HEK293 (cell line): Measurements from ENCODE around the gene PIN4.

Experiments
- BCL6B ChIP-seq: fragments of 450-650 bp; formaldehyde crosslinking; IDR thresholded peaks from 2 replicates; pipeline ENCODE4 v1.5.1; 2017; ENCODE audit warnings: missing biosample characterization, missing genetic modification characterization
- GLIS2 ChIP-seq: fragments of 450-650 bp; formaldehyde crosslinking; IDR thresholded peaks from 2 replicates; pipeline ENCODE4 v1.5.1; 2016; ENCODE audit warnings: missing biosample characterization, missing genetic modification characterization
- MYNN ChIP-seq: fragments of 450-650 bp; formaldehyde crosslinking; IDR thresholded peaks from 2 replicates; pipeline ENCODE4 v1.5.1; 2016; ENCODE audit warnings: missing biosample characterization, missing genetic modification characterization, borderline replicate concordance
- PBX3 ChIP-seq: sonication (generic); formaldehyde crosslinking; IDR thresholded peaks from 2 replicates; pipeline ENCODE4 v1.8.1; 2022; ENCODE audit warnings: mild to moderate bottlenecking, moderate library complexity, missing genetic modification reagents
- WT1 ChIP-seq: fragments of 450-650 bp; formaldehyde crosslinking; IDR thresholded peaks from 2 replicates; pipeline ENCODE4 v1.5.1; 2016; ENCODE audit warnings: missing biosample characterization, missing genetic modification characterization
- ZBTB49 ChIP-seq: fragments of 450-650 bp; formaldehyde crosslinking; IDR thresholded peaks from 2 replicates; pipeline ENCODE4 v1.5.1; 2016; ENCODE audit warnings: missing biosample characterization, missing genetic modification characterization, low read depth
- ZFP37 ChIP-seq: fragments of 450-650 bp; formaldehyde crosslinking; IDR thresholded peaks from 2 replicates; pipeline ENCODE4 v1.5.1; 2016; ENCODE audit warnings: missing biosample characterization, missing genetic modification characterization
- ZNF10 ChIP-seq: fragments of 450-650 bp; formaldehyde crosslinking; IDR thresholded peaks from 2 replicates; pipeline ENCODE4 v1.5.1; 2017; ENCODE audit warnings: missing biosample characterization, missing genetic modification characterization
- ZNF121 ChIP-seq: fragments of 450-650 bp; formaldehyde crosslinking; IDR thresholded peaks from 2 replicates; pipeline ENCODE4 v1.5.1; 2016; ENCODE audit warnings: missing biosample characterization, missing genetic modification characterization
- ZNF132 ChIP-seq: fragments of 450-650 bp; formaldehyde crosslinking; IDR thresholded peaks from 2 replicates; pipeline ENCODE4 v1.5.1; 2017; ENCODE audit warnings: missing biosample characterization, missing genetic modification characterization, borderline replicate concordance
- ZNF239 ChIP-seq: fragments of 450-650 bp; formaldehyde crosslinking; IDR thresholded peaks from 2 replicates; pipeline ENCODE4 v1.5.1; 2016; ENCODE audit warnings: missing biosample characterization, missing genetic modification characterization
- ZNF324 ChIP-seq: fragments of 450-650 bp; formaldehyde crosslinking; IDR thresholded peaks from 2 replicates; pipeline ENCODE4 v1.5.1; 2016; ENCODE audit warnings: missing biosample characterization, missing genetic modification characterization
- ZNF362 ChIP-seq: fragments of 450-650 bp; formaldehyde crosslinking; IDR thresholded peaks from 2 replicates; pipeline ENCODE4 v1.5.1; 2016; ENCODE audit warnings: missing biosample characterization, missing genetic modification characterization
- ZNF501 ChIP-seq: fragments of 450-650 bp; formaldehyde crosslinking; IDR thresholded peaks from 2 replicates; pipeline ENCODE4 v1.5.1; 2016; ENCODE audit warnings: missing biosample characterization, missing genetic modification characterization
- ZNF510 ChIP-seq: fragments of 450-650 bp; formaldehyde crosslinking; IDR thresholded peaks from 2 replicates; pipeline ENCODE4 v1.5.1; 2018; ENCODE audit warnings: mild to moderate bottlenecking, missing genetic modification characterization, missing biosample characterization; ENCODE audit not compliant: insufficient replicate concordance
- ZNF521 ChIP-seq: fragments of 450-650 bp; formaldehyde crosslinking; IDR thresholded peaks from 2 replicates; pipeline ENCODE4 v1.5.1; 2017; ENCODE audit warnings: missing biosample characterization, mild to moderate bottlenecking, missing genetic modification characterization
- ZNF529 ChIP-seq: fragments of 450-650 bp; formaldehyde crosslinking; IDR thresholded peaks from 2 replicates; pipeline ENCODE4 v1.5.1; 2017; ENCODE audit warnings: missing genetic modification characterization, missing biosample characterization; ENCODE audit not compliant: insufficient replicate concordance
- ZNF530 ChIP-seq: fragments of 450-650 bp; formaldehyde crosslinking; IDR thresholded peaks from 2 replicates; pipeline ENCODE4 v1.5.1; 2016; ENCODE audit warnings: low read depth, missing biosample characterization, missing genetic modification characterization
- ZNF560 ChIP-seq: fragments of 450-650 bp; formaldehyde crosslinking; IDR thresholded peaks from 2 replicates; pipeline ENCODE4 v1.5.1; 2017; ENCODE audit warnings: missing biosample characterization, missing genetic modification characterization, borderline replicate concordance
- ZNF561 ChIP-seq: fragments of 450-650 bp; IDR thresholded peaks from 2 replicates; pipeline ENCODE4 v1.5.1; 2018; ENCODE audit warnings: missing biosample characterization, missing genetic modification characterization, borderline replicate concordance
- ZNF571 ChIP-seq: fragments of 450-650 bp; formaldehyde crosslinking; IDR thresholded peaks from 2 replicates; pipeline ENCODE4 v1.5.0; 2017; ENCODE audit warnings: missing biosample characterization, missing genetic modification characterization
- ZNF580 ChIP-seq: fragments of 450-650 bp; formaldehyde crosslinking; IDR thresholded peaks from 2 replicates; pipeline ENCODE4 v1.5.1; 2016; ENCODE audit warnings: missing biosample characterization, missing genetic modification characterization
- ZNF610 ChIP-seq: fragments of 450-650 bp; formaldehyde crosslinking; IDR thresholded peaks from 2 replicates; pipeline ENCODE4 v1.5.1; 2016; ENCODE audit warnings: missing biosample characterization, missing genetic modification characterization, borderline replicate concordance
- ZNF623 ChIP-seq: fragments of 450-650 bp; formaldehyde crosslinking; IDR thresholded peaks from 2 replicates; pipeline ENCODE4 v1.5.1; 2016; ENCODE audit warnings: missing biosample characterization, missing genetic modification characterization
- ZNF791 ChIP-seq: fragments of 450-650 bp; formaldehyde crosslinking; IDR thresholded peaks from 2 replicates; pipeline ENCODE4 v1.5.1; 2016; ENCODE audit warnings: missing biosample characterization, missing genetic modification characterization
- ZNF837 ChIP-seq: fragments of 450-650 bp; formaldehyde crosslinking; IDR thresholded peaks from 2 replicates; pipeline ENCODE4 v1.5.1; 2016; ENCODE audit warnings: missing biosample characterization, missing genetic modification characterization
- ZSCAN30 ChIP-seq: fragments of 450-650 bp; IDR thresholded peaks from 2 replicates; pipeline ENCODE4 v1.5.1; 2018; ENCODE audit warnings: missing biosample characterization, mild to moderate bottlenecking, missing genetic modification characterization, moderate library complexity
- TF ChIP-seq, protein P1 (sequence below): fragments of 450-650 bp; formaldehyde crosslinking; IDR thresholded peaks from 2 replicates; pipeline ENCODE4 v1.5.1; 2016; ENCODE audit warnings: missing biosample characterization, missing genetic modification characterization
- TF ChIP-seq, protein P2 (sequence below): fragments of 450-650 bp; formaldehyde crosslinking; IDR thresholded peaks from 2 replicates; pipeline ENCODE4 v1.5.1; 2016; ENCODE audit warnings: missing biosample characterization, missing genetic modification characterization

Gene PIN4

DNA sequence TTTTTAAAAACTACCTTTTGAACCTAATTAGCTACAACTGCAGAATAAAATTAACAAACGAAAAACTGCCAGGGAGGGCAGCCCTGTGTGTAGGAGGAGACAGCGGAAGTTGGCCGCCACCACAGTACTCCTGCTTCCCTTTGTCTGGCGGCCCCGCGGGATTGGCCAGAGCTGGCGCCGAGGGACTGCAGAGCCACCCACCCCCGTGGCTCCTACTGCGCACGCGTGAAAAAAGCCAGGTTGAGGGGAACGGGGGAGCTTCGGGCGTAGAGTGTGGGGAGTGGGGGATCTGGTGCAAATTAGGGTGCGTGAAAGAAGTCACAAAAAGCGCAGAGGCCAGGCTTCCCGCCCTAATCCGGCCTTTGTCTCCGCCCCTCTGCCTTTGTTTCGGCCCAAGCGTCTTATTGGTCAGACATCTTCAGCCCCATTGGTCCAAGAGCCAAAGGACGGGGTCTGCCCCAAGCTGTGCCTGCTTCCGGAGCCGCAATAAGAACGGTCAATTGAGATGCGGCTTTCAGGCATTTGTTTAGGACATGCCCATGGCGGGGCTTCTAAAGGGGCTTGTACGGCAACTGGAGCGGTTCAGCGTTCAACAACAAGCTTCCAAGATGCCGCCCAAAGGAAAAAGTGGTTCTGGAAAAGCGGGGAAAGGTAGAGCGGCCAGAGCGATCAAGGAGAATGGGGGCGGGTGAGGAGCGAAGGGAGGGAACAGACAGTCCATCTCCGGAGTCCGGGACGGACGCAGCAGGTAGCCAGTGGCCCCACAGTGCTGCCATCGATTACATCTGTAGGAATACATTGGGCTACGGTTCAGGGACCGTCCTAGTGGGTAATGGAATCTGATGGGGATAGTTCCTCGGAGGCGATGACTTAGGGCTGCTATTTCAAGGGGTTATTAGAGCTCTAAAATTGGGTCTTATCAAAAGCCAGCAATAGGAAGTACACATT, at the start of gene PIN4 (continued):
- TF ChIP-seq MYNN (tag by site-specific recombination) (no peak), ZNF239 (tag by site-specific recombination) (no peak), ZNF324 (tag by site-specific recombination) (0 out of 2 replicates have a peak, but pooled peaks have one; percentile 34), BCL6B (tag by site-specific recombination) (no peak), ZNF10 (tag by site-specific recombination) (peak; percentile 54; the same call in 1 of the 2 replicates), GLIS2 (peak; percentile 88), ZNF610 (tag by site-specific recombination) (0 out of 2 replicates have a peak, but pooled peaks have one; percentile 13), ZNF623 (tag by site-specific recombination) (no peak), ZNF132 (tag by site-specific recombination) (no peak), ZNF521 (tag by site-specific recombination) (no peak), ZNF571 (tag by site-specific recombination) (no peak), ZNF362 (tag by site-specific recombination) (peak; percentile 98), ZNF530 (tag by site-specific recombination) (no peak), ZSCAN30 (no peak; the same call in 1 of the 2 replicates), ZNF529 (tag by site-specific recombination) (no peak), ZNF791 (no peak), ZFP37 (no peak), ZNF837 (no peak), ZNF560 (tag by site-specific recombination) (no peak), ZNF121 (tag by site-specific recombination) (no peak), ZBTB49 (tag by site-specific recombination) (no peak), ZNF580 (tag by site-specific recombination) (0 out of 2 replicates have a peak, but pooled peaks have one; percentile 13), ZNF561 (tag by site-specific recombination) (peak; percentile 54; the same call in 1 of the 2 replicates), WT1 (peak; percentile 27; the same call in 1 of the 2 replicates), ZNF510 (tag by site-specific recombination) (no peak), PBX3 (CRISPR knock-in tag) (no peak; the same call in 1 of the 2 replicates), ZNF501 (tag by site-specific recombination) (peak; percentile 37)
- TF ChIP-seq, protein P1, sequence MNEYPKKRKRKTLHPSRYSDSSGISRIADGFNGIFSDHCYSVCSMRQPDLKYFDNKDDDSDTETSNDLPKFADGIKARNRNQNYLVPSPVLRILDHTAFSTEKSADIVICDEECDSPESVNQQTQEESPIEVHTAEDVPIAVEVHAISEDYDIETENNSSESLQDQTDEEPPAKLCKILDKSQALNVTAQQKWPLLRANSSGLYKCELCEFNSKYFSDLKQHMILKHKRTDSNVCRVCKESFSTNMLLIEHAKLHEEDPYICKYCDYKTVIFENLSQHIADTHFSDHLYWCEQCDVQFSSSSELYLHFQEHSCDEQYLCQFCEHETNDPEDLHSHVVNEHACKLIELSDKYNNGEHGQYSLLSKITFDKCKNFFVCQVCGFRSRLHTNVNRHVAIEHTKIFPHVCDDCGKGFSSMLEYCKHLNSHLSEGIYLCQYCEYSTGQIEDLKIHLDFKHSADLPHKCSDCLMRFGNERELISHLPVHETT (tag by site-specific recombination): peak; percentile 90
- TF ChIP-seq, protein P2, sequence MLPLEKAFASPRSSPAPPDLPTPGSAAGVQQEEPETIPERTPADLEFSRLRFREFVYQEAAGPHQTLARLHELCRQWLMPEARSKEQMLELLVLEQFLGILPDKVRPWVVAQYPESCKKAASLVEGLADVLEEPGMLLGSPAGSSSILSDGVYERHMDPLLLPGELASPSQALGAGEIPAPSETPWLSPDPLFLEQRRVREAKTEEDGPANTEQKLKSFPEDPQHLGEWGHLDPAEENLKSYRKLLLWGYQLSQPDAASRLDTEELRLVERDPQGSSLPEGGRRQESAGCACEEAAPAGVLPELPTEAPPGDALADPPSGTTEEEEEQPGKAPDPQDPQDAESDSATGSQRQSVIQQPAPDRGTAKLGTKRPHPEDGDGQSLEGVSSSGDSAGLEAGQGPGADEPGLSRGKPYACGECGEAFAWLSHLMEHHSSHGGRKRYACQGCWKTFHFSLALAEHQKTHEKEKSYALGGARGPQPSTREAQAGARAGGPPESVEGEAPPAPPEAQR: no peak
